Cardiac muscle cell (in vitro differentiated cells and primary cell): ENCODE measurements around the gene SET. TPM values are rescaled to one million over a fixed set of nuclear protein-coding genes. Genes with fewer than 3 reads are reported as not detected.
"Not testable (repeated sequence)": the region's sequence is repeated elsewhere in the genome, so short reads cannot be mapped to it uniquely, and the experiment has no call there.

ENCODE experiments used
- DNase-seq, 2 donors: peaks; one replicate each; pipeline versions ENCODE4 v3.0.0 to v3.0.0-alpha.2; 2010 to 2017; ENCODE audit warnings: low read depth in 1 of 2, low spot score in 1 of 2
- H3K27ac ChIP-seq: fragments of 200-600 bp; sonication (generic); 2 replicates; pipeline ENCODE4 v1.5.1; 2016
- H3K27me3 ChIP-seq: fragments of 200-600 bp; sonication (generic); 2 replicates; pipeline ENCODE4 v1.6.0; 2016; ENCODE audit warnings: control low read depth
- H3K36me3 ChIP-seq: fragments of 200-600 bp; sonication (generic); 2 replicates; pipeline ENCODE4 v1.5.1; 2016; ENCODE audit warnings: control low read depth
- H3K4me1 ChIP-seq: fragments of 200-600 bp; sonication (generic); 2 replicates; pipeline ENCODE4 v1.8.1; 2017; ENCODE audit warnings: low read depth, mild to moderate bottlenecking, mixed run types
- H3K4me3 ChIP-seq: fragments of 200-600 bp; sonication (generic); 2 replicates; pipeline ENCODE4 v1.5.1; 2016; ENCODE audit warnings: mild to moderate bottlenecking
- H3K9me3 ChIP-seq: fragments of 200-600 bp; sonication (generic); 2 replicates; pipeline ENCODE4 v1.5.1; 2017; ENCODE audit warnings: low read depth, mild to moderate bottlenecking, control low read depth
- polyA plus RNA-seq: library from polyadenylated mRNA; unstranded; fragments of >200 nt; fragmentation: Nextera tagmentation; extraction: Ambion mirVana; gene quantifications from 2 replicates; pipeline ENCODE4 v1.2.1, GENCODE V29; 2016
- total RNA-seq: library from RNA; depleted of rRNA; stranded (reverse); fragments of >200 nt; gene quantifications from 2 replicates; pipeline ENCODE4 v1.2.3, GENCODE V29; 2016
- TF ChIP-seq, protein P1 (sequence below): IDR thresholded peaks from 2 replicates; pipeline ENCODE4 v1.5.1; 2012; ENCODE audit warnings: low read depth, mild to moderate bottlenecking, low read length

SET gene
- total and polyA plus RNA-seq, 2 experiments from 2014 or later = 227 to 481 TPM

GRCh38 chr9:128657796-128658195 is 31.2 kb upstream of the SET start:
- H3K27ac ChIP-seq = no peak overlapping the region
- H3K4me1 ChIP-seq = no peaks in the 10 kb centered on the region
- no peaks in the 10 kb centered on the region for H3K27me3 ChIP-seq
- TF ChIP-seq, protein P1, sequence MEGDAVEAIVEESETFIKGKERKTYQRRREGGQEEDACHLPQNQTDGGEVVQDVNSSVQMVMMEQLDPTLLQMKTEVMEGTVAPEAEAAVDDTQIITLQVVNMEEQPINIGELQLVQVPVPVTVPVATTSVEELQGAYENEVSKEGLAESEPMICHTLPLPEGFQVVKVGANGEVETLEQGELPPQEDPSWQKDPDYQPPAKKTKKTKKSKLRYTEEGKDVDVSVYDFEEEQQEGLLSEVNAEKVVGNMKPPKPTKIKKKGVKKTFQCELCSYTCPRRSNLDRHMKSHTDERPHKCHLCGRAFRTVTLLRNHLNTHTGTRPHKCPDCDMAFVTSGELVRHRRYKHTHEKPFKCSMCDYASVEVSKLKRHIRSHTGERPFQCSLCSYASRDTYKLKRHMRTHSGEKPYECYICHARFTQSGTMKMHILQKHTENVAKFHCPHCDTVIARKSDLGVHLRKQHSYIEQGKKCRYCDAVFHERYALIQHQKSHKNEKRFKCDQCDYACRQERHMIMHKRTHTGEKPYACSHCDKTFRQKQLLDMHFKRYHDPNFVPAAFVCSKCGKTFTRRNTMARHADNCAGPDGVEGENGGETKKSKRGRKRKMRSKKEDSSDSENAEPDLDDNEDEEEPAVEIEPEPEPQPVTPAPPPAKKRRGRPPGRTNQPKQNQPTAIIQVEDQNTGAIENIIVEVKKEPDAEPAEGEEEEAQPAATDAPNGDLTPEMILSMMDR = no peak
- H3K9me3 ChIP-seq = no peaks in the 10 kb centered on the region
- H3K4me3 ChIP-seq = no peak overlapping the region
- no peak for DNase-seq
- H3K36me3 ChIP-seq = no peaks in the 10 kb centered on the region

DNA sequence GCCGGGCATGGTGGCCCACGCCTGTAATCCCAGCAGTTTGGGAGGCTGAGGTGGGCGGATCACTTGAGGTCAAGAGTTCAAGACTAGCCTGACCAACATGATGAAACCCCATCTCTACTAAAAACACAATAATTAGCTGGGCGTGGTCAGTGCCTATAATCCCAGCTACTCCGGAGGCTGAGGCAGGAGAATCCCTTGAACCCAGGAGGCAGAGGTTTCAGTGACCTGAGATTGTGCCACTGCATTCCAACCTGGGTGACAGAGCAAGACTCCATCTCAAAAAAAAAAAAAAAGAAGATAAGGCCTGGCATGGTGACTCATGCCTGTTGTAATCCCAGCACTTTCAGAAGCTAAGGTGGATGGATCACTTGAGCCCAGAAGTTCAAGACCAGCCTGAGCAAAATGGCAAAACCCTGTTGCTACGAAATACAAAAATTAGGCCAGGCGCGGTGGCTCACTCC is 22.5 kb upstream of the SET start:
- H3K27ac ChIP-seq, H3K36me3 ChIP-seq, H3K4me1 ChIP-seq, H3K4me3 ChIP-seq, H3K9me3 ChIP-seq, H3K27me3 ChIP-seq: not testable (repeated sequence)
- DNase-seq = peak in 1 of 2 donors; percentile 47

DNA sequence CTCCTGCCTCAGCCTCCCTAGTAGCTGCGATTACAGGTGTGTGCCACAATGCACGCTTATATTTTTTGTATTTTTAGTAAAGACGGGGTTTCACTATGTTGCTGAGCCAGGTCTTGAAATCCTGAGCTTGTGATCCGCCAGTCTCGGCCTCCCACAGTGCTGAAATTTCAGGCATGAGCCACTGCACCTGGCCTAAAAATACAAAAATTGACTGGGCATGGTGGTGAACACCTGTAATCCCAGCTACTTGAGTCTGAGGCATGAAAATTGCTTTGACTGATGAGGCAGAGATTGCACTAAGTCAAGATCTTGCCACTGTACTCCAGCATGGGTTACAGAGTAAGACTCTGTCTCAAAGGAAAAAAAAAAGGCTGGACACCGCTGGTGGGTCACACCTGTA is 19.2 kb upstream of the SET start:
- TF ChIP-seq, protein P1 = no peak
- H3K4me1 ChIP-seq = no peaks in the 10 kb centered on the region
- H3K27ac ChIP-seq = no peak overlapping the region
- no peaks in the 10 kb centered on the region for H3K9me3 ChIP-seq
- DNase-seq = no peak
- H3K36me3 ChIP-seq = no peaks in the 10 kb centered on the region
- no peaks in the 10 kb centered on the region for H3K27me3 ChIP-seq
- H3K4me3 ChIP-seq = no peak overlapping the region

DNA sequence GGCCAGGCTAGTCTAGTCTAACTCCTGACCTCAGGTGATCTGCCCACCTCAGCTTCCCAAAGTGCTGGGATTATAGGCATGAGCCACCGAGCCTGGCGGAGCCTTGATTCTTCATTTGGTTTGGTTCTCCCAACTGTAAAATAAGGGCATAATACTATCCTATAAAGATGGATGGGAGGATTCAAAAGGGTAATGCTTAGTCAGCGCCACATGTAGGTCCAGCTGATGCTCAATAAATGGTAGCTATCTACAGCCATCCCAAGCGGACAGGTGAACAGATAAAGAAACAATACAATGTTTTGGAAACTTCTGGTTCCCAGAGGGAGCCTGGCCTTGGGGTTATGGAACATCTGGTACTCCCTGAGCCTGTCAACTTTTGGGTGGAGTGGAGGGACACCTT is 13.6 kb upstream of the SET start:
- no peak for DNase-seq
- no peaks in the 10 kb centered on the region for H3K36me3 ChIP-seq
- no peaks in the 10 kb centered on the region for H3K4me1 ChIP-seq
- no peak overlapping the region for H3K27ac ChIP-seq
- H3K9me3 ChIP-seq = no peaks in the 10 kb centered on the region
- H3K27me3 ChIP-seq = no peaks in the 10 kb centered on the region
- TF ChIP-seq, protein P1 = no peak
- no peak overlapping the region for H3K4me3 ChIP-seq

GRCh38 chr9:128677794-128678193 is 11.2 kb upstream of the SET start:
- no peak for DNase-seq
- H3K9me3 ChIP-seq = no peaks in the 10 kb centered on the region
- H3K4me1 ChIP-seq = no peaks in the 10 kb centered on the region
- H3K36me3 ChIP-seq = no peaks in the 10 kb centered on the region
- H3K4me3 ChIP-seq = no peak overlapping the region
- no peaks in the 10 kb centered on the region for H3K27me3 ChIP-seq
- no peak overlapping the region for H3K27ac ChIP-seq
- TF ChIP-seq, protein P1 = no peak

- Histone ChIP-seq H3K27me3 (no peaks in the 10 kb centered on the region), H3K4me1 (peaks cover 19% of the 10 kb centered on the region), H3K9me3 (no peaks in the 10 kb centered on the region), H3K4me3 (peak overlapping the region; percentile 41), H3K27ac (peak overlapping the region; percentile 79), H3K36me3 (no peaks in the 10 kb centered on the region)
- TF ChIP-seq, protein P1 = no peak
- DNase-seq = peak; percentile 44 to 89
Observed at GRCh38 chr9:128683340-128684064, 5.5 kb upstream of the SET start.
